ENCODE measurements around the gene NUFIP1. TPM values are rescaled to one million over a fixed set of nuclear protein-coding genes. Genes with fewer than 3 reads are reported as not detected.

The NUFIP1 gene
- total RNA-seq, 4 donors from 2014 or later = 2.7 to 4.4 (median 3.7) TPM

GRCh38 chr13:45016792-45017425 lies 27.6 kb upstream of the NUFIP1 start:
- DNase-seq (ENCODE audit: low spot score in 2 of 2) = no peak
- 98 to 99% methylated on average over 3 of the region's 3 CpGs for WGBS, 2 donors
- Histone ChIP-seq H3K4me1 (no peaks in the 10 kb centered on the region), H3K27ac (no peak overlapping the region), H3K9me3 (no peaks in the 10 kb centered on the region), H3K4me3 (no peak overlapping the region), H3K27me3 (no peaks in the 10 kb centered on the region), H3K36me3 (peaks cover 0 to 67% (median 9%) of the 10 kb centered on the region in 3 donors)
- TF ChIP-seq, protein P1, sequence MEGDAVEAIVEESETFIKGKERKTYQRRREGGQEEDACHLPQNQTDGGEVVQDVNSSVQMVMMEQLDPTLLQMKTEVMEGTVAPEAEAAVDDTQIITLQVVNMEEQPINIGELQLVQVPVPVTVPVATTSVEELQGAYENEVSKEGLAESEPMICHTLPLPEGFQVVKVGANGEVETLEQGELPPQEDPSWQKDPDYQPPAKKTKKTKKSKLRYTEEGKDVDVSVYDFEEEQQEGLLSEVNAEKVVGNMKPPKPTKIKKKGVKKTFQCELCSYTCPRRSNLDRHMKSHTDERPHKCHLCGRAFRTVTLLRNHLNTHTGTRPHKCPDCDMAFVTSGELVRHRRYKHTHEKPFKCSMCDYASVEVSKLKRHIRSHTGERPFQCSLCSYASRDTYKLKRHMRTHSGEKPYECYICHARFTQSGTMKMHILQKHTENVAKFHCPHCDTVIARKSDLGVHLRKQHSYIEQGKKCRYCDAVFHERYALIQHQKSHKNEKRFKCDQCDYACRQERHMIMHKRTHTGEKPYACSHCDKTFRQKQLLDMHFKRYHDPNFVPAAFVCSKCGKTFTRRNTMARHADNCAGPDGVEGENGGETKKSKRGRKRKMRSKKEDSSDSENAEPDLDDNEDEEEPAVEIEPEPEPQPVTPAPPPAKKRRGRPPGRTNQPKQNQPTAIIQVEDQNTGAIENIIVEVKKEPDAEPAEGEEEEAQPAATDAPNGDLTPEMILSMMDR (IDR thresholded peaks at IDR 0.05) = no peak
- TF ChIP-seq EP300 (IDR thresholded peaks at IDR 0.05) (no peak), POLR2A (IDR thresholded peaks at IDR 0.05) (no peak)

- WGBS, 2 donors = 89 to 92% methylated on average over 2 of the region's 2 CpGs
- H3K27ac ChIP-seq = no peak overlapping the region
- peaks cover 0 to 70% (median 9%) of the 10 kb centered on the region in 3 donors for H3K36me3 ChIP-seq
- no peaks in the 10 kb centered on the region for H3K4me1 ChIP-seq
- TF ChIP-seq EP300 (IDR thresholded peaks at IDR 0.05) (no peak), POLR2A (IDR thresholded peaks at IDR 0.05) (no peak)
- TF ChIP-seq, protein P1 (IDR thresholded peaks at IDR 0.05) = no peak
- no peaks in the 10 kb centered on the region for H3K27me3 ChIP-seq
- DNase-seq (ENCODE audit: low spot score in 2 of 2) = no peak
- no peak overlapping the region for H3K4me3 ChIP-seq
- H3K9me3 ChIP-seq = no peaks in the 10 kb centered on the region
These were observed 26.0 kb upstream of the NUFIP1 start for GRCh38 chr13:45015300-45015699.

DNA sequence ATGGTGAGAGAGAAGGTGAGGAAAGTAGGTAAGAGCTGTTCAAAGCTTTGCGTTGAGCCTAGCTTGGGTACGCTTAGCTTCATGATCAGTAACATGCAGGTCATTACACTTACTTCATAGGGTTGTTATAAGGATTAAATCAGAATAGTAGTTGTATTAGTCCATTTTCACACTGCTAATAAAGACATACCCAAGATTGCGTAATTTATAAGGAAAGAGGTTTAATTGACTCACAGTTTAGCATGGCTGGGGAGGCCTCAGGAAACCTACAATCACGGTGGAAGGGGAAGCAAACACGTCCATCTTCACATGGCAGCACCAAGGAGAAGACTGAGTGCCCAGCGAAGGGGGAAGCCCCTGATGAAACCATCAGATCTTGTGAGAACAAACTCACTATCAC lies 21.9 kb upstream of the NUFIP1 start:
- Histone ChIP-seq H3K27ac (no peak overlapping the region), H3K4me3 (no peak overlapping the region), H3K4me1 (no peaks in the 10 kb centered on the region), H3K27me3 (no peaks in the 10 kb centered on the region), H3K36me3 (peaks cover 0 to 78% (median 14%) of the 10 kb centered on the region in 3 donors), H3K9me3 (no peaks in the 10 kb centered on the region)
- DNase-seq (ENCODE audit: low spot score in 2 of 2) = no peak
- 91 to 95% methylated on average over 6 of the region's 6 CpGs for WGBS, 2 donors
- no peak for TF ChIP-seq POLR2A (IDR thresholded peaks at IDR 0.05)
- TF ChIP-seq EP300 (IDR thresholded peaks at IDR 0.05) = no peak
- TF ChIP-seq, protein P1 (IDR thresholded peaks at IDR 0.05) = no peak

- Histone ChIP-seq H3K27ac (no peak overlapping the region), H3K27me3 (no peaks in the 10 kb centered on the region), H3K4me1 (peaks cover 0 to 4% (median 0%) of the 10 kb centered on the region in 4 donors), H3K9me3 (no peaks in the 10 kb centered on the region), H3K4me3 (no peak overlapping the region), H3K36me3 (peaks cover 0 to 76% (median 6%) of the 10 kb centered on the region in 3 donors)
- 64 to 70% methylated on average over 1 of the region's 1 CpG for WGBS, 2 donors
- no peak for DNase-seq (ENCODE audit: low spot score in 2 of 2)
- TF ChIP-seq EP300 (IDR thresholded peaks at IDR 0.05) (no peak), POLR2A (IDR thresholded peaks at IDR 0.05) (no peak)
- TF ChIP-seq, protein P1 (IDR thresholded peaks at IDR 0.05) = no peak
These were observed 18.6 kb upstream of the NUFIP1 start for GRCh38 chr13:45007823-45008222.

- no peak for DNase-seq (ENCODE audit: low spot score in 2 of 2)
- TF ChIP-seq, protein P1 (IDR thresholded peaks at IDR 0.05) = no peak
- no peak for TF ChIP-seq EP300 (IDR thresholded peaks at IDR 0.05)
- no peak for TF ChIP-seq POLR2A (IDR thresholded peaks at IDR 0.05)
- Histone ChIP-seq H3K4me1 (peaks cover 0 to 4% (median 0%) of the 10 kb centered on the region in 4 donors), H3K4me3 (no peak overlapping the region), H3K9me3 (no peaks in the 10 kb centered on the region), H3K27me3 (no peaks in the 10 kb centered on the region), H3K36me3 (peaks cover 0 to 76% (median 7%) of the 10 kb centered on the region in 3 donors), H3K27ac (no peak overlapping the region)
These were observed 18.0 kb upstream of the NUFIP1 start for GRCh38 chr13:45007225-45007624.
